HG03439 (cell line): ENCODE data around the gene TNNT1.

ENCODE experiments used
- ATAC-seq: cut with Tn5 transposase; IDR thresholded peaks from one replicate; pipeline ENCODE4 v1.9.1; 2021; ENCODE audit warnings: mild to moderate bottlenecking, moderate library complexity; ENCODE audit not compliant: unreplicated experiment

The TNNT1 gene

GRCh38 chr19:55146078-55146704 is 2.8 kb downstream of the TNNT1 start:
- no peak for ATAC-seq

GRCh38 chr19:55145232-55145631 is 3.8 kb downstream of the TNNT1 start:
- no peak for ATAC-seq

GRCh38 chr19:55141696-55142095 is 7.3 kb downstream of the TNNT1 start:
- no peak for ATAC-seq

GRCh38 chr19:55137915-55138314 is 11.1 kb downstream of the TNNT1 start:
- no peak for ATAC-seq

GRCh38 chr19:55136399-55137102 is 12.5 kb downstream of the TNNT1 start:
- ATAC-seq = no peak

DNA sequence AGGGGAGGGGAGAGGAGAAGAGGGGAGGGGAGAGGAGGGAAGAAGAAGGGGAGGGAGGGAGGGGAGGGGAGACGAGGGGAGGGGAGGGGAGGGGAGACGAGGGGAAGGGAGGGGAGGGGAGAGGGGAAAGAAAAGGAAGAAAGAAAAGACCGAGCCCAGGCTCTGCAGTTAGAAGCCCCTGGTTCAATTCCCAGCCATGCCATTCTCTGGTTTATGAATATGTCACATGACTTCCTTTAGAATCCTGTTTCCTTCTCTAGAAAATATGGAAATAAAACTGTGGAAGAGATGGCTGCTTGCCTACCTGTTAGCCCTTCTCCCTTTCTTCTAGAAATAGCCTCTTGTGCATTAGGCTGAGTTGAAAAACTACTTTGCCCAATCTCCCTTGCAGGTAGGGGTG is 14.3 kb downstream of the TNNT1 start:
- no peak for ATAC-seq

DNA sequence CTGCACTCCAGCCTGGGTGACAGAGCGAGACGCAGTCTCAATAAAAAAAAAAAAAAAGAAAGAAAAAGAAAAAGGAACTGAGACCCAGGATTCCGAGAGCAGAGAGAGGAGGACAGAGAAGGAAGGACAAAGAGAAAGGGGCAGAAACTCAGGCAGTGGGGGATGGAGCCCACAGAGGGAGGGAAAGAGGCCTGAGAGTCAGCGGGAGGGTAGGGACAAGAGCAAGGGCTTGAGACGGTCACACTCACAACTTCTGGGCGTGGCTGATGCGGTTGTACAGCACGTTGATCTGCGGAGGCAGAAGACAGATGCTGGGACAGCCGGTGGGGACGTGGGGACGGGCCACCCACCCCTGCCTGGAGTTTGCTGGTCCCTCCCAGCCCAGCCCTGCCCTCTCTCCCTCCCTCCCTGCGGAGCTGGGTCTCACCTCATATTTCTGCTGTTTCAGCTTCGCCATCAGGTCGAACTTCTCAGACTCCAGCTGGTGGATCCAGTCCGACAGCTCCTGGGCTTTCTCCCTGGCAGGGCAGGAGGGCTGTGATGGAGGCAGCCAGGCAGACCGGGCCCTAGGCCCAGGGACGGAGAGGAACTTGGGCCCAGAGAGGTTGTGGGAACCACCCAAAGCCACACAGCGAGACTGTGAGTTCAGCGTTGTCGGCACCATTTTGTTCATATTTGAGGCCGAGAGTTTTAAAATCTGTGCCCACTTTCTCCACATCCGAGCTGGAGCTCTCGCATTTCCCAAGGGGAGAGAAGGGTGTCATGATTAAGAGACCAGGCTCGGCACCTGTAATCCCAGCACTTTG is 15.2 kb downstream of the TNNT1 start:
- ATAC-seq = no peak

GRCh38 chr19:55132453-55133129 is 16.4 kb downstream of the TNNT1 start:
- ATAC-seq = no peak

- ATAC-seq = no peak
Measured at GRCh38 chr19:55131421-55131820, 17.6 kb downstream of the TNNT1 start.

GRCh38 chr19:55119053-55119452 is 30.0 kb downstream of the TNNT1 start:
- ATAC-seq = no peak

DNA sequence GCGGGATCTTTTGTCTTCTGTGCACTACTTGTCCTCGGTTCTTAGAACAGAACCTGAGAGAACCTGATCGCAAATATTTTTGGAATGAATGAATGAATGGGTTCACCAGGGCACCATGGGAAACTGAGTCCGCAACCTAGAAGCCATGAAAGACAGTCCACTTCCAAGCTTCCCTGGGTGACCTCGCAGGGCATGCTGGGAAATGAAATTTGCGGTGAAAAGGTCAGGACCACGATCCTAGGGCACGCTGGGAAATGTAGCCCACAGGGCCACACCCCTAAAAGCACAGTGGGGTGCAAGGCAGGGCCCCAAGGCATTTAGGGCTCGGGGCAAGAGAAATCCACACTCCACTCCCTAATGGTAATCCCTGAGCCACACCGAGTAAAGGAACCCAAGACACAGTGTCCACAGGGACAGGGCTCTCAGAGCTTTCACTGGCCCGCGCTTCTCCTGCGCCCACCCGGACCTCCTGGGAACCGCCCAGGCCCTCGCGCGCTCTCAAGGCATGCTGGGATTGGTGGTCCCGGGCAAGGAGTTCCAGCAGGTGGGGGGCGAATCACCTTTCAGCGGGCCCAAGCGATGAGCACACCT is 30.5 kb downstream of the TNNT1 start:
- no peak for ATAC-seq

DNA sequence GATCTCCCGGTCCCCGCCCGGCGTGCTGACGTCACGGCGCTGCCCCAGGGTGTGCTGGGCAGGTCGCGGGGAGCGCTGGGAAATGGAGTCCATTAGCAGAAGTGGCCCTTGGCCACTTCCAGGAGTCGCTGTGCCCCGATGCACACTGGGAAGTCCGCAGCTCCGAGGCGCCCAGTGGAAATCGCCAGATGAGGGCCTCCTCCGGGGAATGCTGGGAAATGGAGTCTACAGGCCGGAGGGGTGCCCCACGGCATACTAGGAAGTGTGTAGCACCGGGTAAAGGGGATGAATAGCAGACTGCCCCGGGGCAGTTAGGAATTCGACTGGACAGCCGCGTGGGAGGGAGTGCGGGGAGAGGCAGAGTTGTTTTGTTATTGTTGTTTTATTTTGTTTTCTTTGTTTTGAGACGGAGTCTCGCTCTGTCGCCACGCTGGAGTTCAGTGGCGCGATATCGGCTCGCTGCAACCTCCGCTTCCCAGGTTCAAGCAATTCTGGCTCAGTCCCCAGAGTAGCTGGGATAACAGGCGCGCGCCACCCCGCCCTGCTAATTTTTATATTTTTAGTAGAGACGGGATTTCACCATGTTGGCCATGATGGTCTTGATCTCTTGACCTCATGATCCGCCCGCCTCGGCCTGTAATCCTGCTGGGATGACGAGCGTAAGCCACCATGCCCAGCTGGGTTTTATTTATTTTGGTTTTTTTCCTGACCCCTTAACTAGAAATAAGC is 31.2 kb downstream of the TNNT1 start:
- peak; percentile 92 for ATAC-seq

DNA sequence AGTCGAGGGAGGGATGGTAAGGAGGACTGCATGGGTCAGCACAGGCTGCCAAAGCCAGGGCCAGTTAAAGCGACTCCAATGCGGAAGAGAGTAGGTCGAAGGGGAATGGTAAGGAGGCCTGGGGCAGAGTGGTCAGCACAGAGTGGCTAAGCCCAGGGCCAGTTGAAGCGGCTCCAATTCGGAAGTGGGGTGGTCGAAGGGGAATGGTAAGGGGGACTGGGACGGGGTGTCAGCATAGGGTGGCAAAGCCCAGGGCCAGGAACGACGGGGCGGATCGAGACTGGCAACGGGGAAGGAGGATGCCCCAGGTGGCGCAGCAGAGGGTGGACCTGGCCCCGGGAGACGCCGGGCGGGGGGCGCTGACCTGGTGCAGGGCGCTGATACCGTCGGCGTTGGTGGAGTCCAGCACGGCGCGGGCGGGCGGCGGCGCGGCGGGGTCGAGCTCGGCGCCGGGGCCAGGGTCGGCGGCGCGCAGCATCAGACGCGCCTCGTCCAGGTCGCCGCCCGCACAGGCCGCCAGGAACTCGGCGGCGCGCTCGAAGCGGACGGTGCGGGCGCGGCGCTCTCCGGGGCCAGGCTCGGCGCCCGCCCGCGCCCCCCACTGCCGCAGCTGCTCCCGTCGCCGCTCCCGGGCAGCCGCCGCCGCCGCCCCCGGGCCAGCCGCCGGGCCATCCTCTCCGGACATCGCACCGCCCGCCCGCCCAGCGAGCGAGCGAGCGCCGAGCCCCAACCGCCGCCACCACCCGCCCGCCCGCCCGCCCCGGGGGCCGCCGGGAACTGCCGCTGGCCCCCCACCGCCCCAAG is 31.9 kb downstream of the TNNT1 start, which contains the start of gene PPP1R12C:
Gene PPP1R12C, minus strand, starts transcription at position 779 of the 804 bp plus-strand sequence. Its CDS starts 94 bp downstream, at position 685.
- peak; percentile 16 for ATAC-seq

GRCh38 chr19:55116232-55116858 is 32.7 kb downstream of the TNNT1 start:
- ATAC-seq = no peak

- no peak for ATAC-seq
Measured at GRCh38 chr19:55115446-55116065, 33.5 kb downstream of the TNNT1 start.

DNA sequence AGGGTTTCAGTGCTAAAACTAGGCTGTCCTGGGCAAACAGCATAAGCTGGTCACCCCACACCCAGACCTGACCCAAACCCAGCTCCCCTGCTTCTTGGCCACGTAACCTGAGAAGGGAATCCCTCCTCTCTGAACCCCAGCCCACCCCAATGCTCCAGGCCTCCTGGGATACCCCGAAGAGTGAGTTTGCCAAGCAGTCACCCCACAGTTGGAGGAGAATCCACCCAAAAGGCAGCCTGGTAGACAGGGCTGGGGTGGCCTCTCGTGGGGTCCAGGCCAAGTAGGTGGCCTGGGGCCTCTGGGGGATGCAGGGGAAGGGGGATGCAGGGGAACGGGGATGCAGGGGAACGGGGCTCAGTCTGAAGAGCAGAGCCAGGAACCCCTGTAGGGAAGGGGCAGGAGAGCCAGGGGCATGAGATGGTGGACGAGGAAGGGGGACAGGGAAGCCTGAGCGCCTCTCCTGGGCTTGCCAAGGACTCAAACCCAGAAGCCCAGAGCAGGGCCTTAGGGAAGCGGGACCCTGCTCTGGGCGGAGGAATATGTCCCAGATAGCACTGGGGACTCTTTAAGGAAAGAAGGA is 34.4 kb downstream of the TNNT1 start:
- ATAC-seq = no peak

DNA sequence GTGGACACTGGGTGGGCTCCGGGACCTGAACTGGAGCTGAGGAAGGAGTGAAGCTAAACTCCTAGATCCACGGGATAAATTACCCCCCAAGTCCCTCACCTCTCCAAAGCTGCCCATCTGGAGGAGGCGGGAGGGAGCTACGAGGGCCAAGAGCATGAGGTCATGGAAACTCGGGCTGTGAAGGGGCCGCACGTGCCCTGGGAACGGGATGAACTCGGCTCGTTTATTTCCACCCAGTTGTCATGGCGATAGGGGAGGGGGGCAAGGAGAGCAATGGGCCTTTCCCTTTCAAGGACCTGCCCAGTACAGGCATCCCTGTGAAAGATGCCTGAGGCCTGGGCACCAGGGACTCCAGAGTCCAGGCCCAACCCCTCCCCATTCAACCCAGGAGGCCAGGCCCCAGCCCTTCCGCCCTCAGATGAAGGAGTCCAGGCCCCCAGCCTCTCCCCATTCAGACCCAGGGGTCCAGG is 35.4 kb downstream of the TNNT1 start:
- no peak for ATAC-seq
